Liver (tissue), 9 donors: ENCODE results near the gene CIBAR2. TPM values are rescaled to one million over a fixed set of nuclear protein-coding genes. Genes with fewer than 3 reads are reported as not detected.

Source experiments
- DNase-seq: peaks from one replicate; pipeline ENCODE4 v3.0.0-alpha.2; 2017; ENCODE audit warnings: low spot score
- H3K27ac ChIP-seq, 2 donors: one replicate each; pipeline ENCODE4 v1.7.0; 2013; ENCODE audit warnings: inconsistent platforms in 2 of 2, low read length in 2 of 2, control low read depth in 1 of 2, low read depth in 1 of 2, mild to moderate bottlenecking in 1 of 2
- H3K27me3 ChIP-seq, 4 donors: one replicate each; pipeline versions ENCODE4 v1.6.1 to v1.7.0; 2013; ENCODE audit warnings: low read length in 3 of 4, inconsistent platforms in 1 of 4, mild to moderate bottlenecking in 1 of 4, moderate library complexity in 1 of 4; ENCODE audit not compliant: control insufficient read depth in 4 of 4, insufficient read depth in 4 of 4
- H3K36me3 ChIP-seq, 4 donors: one replicate each; pipeline versions ENCODE4 v1.6.1 to v1.7.0; 2013; ENCODE audit warnings: low read length in 3 of 4, mild to moderate bottlenecking in 3 of 4, low read depth in 1 of 4, moderate library complexity in 1 of 4; ENCODE audit not compliant: control insufficient read depth in 4 of 4, insufficient read depth in 3 of 4
- H3K4me1 ChIP-seq, 4 donors: one replicate each; pipeline versions ENCODE4 v1.6.1 to v1.7.0; 2013; ENCODE audit warnings: low read length in 3 of 4, mild to moderate bottlenecking in 3 of 4, moderate library complexity in 1 of 4; ENCODE audit not compliant: control insufficient read depth in 4 of 4, insufficient read depth in 4 of 4
- H3K4me3 ChIP-seq, 3 donors: one replicate each; pipeline versions ENCODE4 v1.6.1 to v1.7.0; 2013; ENCODE audit warnings: low read length in 3 of 3, control low read depth in 1 of 3, low read depth in 1 of 3, mild to moderate bottlenecking in 1 of 3
- H3K9ac ChIP-seq, 2 donors: one replicate each; pipeline ENCODE4 v1.7.0; 2013; ENCODE audit warnings: low read length in 2 of 2, mild to moderate bottlenecking in 2 of 2, moderate library complexity in 2 of 2, control low read depth in 1 of 2, low read depth in 1 of 2
- H3K9me3 ChIP-seq, 4 donors: one replicate each; pipeline versions ENCODE4 v1.6.1 to v1.7.0; 2013; ENCODE audit warnings: low read length in 3 of 4; ENCODE audit not compliant: control insufficient read depth in 4 of 4
- ATF3 ChIP-seq: IDR thresholded peaks from 2 replicates; pipeline ENCODE4 v1.6.1; 2016; ENCODE audit warnings: antibody characterized with exemption
- CTCF ChIP-seq: fragments of 150-350 bp; IDR thresholded peaks from 2 replicates; pipeline ENCODE4 v1.5.1; 2017; ENCODE audit warnings: improper control_type of control experiment, low read depth, low read length; ENCODE audit not compliant: missing input control
- EGR1 ChIP-seq, 2 donors: IDR thresholded peaks; 2 replicates each; pipeline ENCODE4 v1.6.1; 2016 to 2018; ENCODE audit warnings: antibody characterized with exemption in 2 of 2, low read depth in 2 of 2
- FOXA2 ChIP-seq: IDR thresholded peaks from 2 replicates; pipeline ENCODE4 v1.6.1; 2016; ENCODE audit warnings: antibody characterized with exemption
- HNF4G ChIP-seq: IDR thresholded peaks from 2 replicates; pipeline ENCODE4 v1.6.1; 2016; ENCODE audit warnings: antibody characterized with exemption
- JUND ChIP-seq, 2 donors: IDR thresholded peaks; 2 replicates each; pipeline ENCODE4 v1.6.1; 2016; ENCODE audit warnings: antibody characterized with exemption in 2 of 2
- NR2F2 ChIP-seq: IDR thresholded peaks from 2 replicates; pipeline ENCODE4 v1.6.1; 2016; ENCODE audit warnings: antibody characterized with exemption
- RAD21 ChIP-seq, 2 donors: IDR thresholded peaks; 2 replicates each; pipeline ENCODE4 v1.6.1; 2016; ENCODE audit warnings: antibody characterized with exemption in 2 of 2, mild to moderate bottlenecking in 2 of 2
- RXRA ChIP-seq, 2 donors: IDR thresholded peaks; 2 replicates each; pipeline ENCODE4 v1.6.1; 2017 to 2018; ENCODE audit warnings: antibody characterized with exemption in 2 of 2, mild to moderate bottlenecking in 1 of 2
- ZBTB33 ChIP-seq: IDR thresholded peaks from 2 replicates; pipeline ENCODE4 v1.6.1; 2016; ENCODE audit warnings: antibody characterized with exemption
- WGBS: extraction: QIAGEN DNeasy Blood & Tissue Kit; methylation state at CpG from one replicate; pipeline ENCODE4 v1.1.7; 2013; 5-methylcytosine and 5-hydroxymethylcytosine counted together
- polyA plus RNA-seq, 2 donors: library from polyadenylated mRNA; stranded (reverse) in 1 of 2; unstranded in 1 of 2; fragments of 200-250 nt in 1 of 2; fragments of >200 nt in 1 of 2; fragmentation: Nextera tagmentation in 1 of 2; extraction: Ambion mirVana in 1 of 2; gene quantifications; one replicate each; pipeline versions ENCODE4 v1.2.1 to v1.2.3, GENCODE V29; 2013 to 2015
- total RNA-seq, 2 donors: library from RNA; depleted of rRNA; stranded (reverse); fragments of >200 nt; gene quantifications; one replicate each; pipeline ENCODE4 v1.2.3, GENCODE V29; 2014
- donor health status: healthy.
- donor health status: healthy.
- donor health status: healthy.
- donor health status: healthy.
- donor health status: healthy.

Gene CIBAR2
- total and polyA plus RNA-seq, 4 donors, result not detected

- TF ChIP-seq CTCF, result no peak
- TF ChIP-seq RXRA (IDR thresholded peaks at IDR 0.05), result no peak
- TF ChIP-seq HNF4G, result no peak
- no peak for TF ChIP-seq FOXA2
Observed at GRCh38 chr16:85057948-85058347, 54.3 kb downstream of the CIBAR2 start (continued).

GRCh38 chr16:85057212-85057889 lies 54.9 kb downstream of the CIBAR2 start:
- DNase-seq, result no peak
- Histone ChIP-seq H3K36me3 (no peaks in the 10 kb centered on the region), H3K27me3 (no peaks in the 10 kb centered on the region), H3K4me3 (no peak overlapping the region), H3K9ac (no peak overlapping the region), H3K27ac (no peak overlapping the region), H3K9me3 (no peaks in the 10 kb centered on the region), H3K4me1 (peaks cover 0 to 15% (median 8%) of the 10 kb centered on the region in 4 donors)
- 93% methylated on average over 9 of the region's 9 CpGs for WGBS
- TF ChIP-seq ZBTB33 (no peak), RAD21 (IDR thresholded peaks at IDR 0.05) (no peak), NR2F2 (no peak), JUND (IDR thresholded peaks at IDR 0.05) (no peak), ATF3 (no peak), EGR1 (IDR thresholded peaks at IDR 0.05; ENCODE audit: low read depth in 2 of 2) (no peak), HNF4G (no peak)

- H3K4me3 ChIP-seq, result no peak overlapping the region
- no peaks in the 10 kb centered on the region for H3K27me3 ChIP-seq
- H3K27ac ChIP-seq, result peak overlapping the region in 1 of 2 donors; percentile 61
- no peaks in the 10 kb centered on the region for H3K36me3 ChIP-seq
- peaks cover 0 to 15% (median 8%) of the 10 kb centered on the region in 4 donors for H3K4me1 ChIP-seq
- 85% methylated on average over 16 of the region's 16 CpGs for WGBS
- no peaks in the 10 kb centered on the region for H3K9me3 ChIP-seq
- H3K9ac ChIP-seq, result no peak overlapping the region
- no peak for DNase-seq
- TF ChIP-seq RAD21 (IDR thresholded peaks at IDR 0.05), result peak in 1 of 2 donors; percentile 33
- peak; percentile 10 for TF ChIP-seq CTCF
- TF ChIP-seq ATF3, result no peak
Observed at GRCh38 chr16:85056211-85056748, 56.0 kb downstream of the CIBAR2 start.
